OCI-LY3 (cell line): ENCODE measurements around the gene LGMN.

Experiments
- H2AFZ ChIP-seq: fragments of 200-600, 300-600 bp; shearing (Covaris generic); 2 replicates; pipeline ENCODE4 v1.6.0; 2014; ENCODE audit warnings: antibody characterized with exemption, low read depth, low read length
- H3K27ac ChIP-seq: fragments of 200-600, 300-600 bp; sonication (generic); 2 replicates; pipeline ENCODE4 v1.5.1; 2014; ENCODE audit warnings: mild to moderate bottlenecking, low read length, moderate library complexity, mixed read lengths
- H3K27me3 ChIP-seq: fragments of 200-600, 300-600 bp; sonication (generic); 2 replicates; pipeline ENCODE4 v1.6.1; 2014; ENCODE audit warnings: low read depth, low read length, mixed read lengths
- H3K36me3 ChIP-seq: fragments of 200-600, 300-600 bp; sonication (generic); replicated peaks from 2 replicates; pipeline ENCODE3; 2014; ENCODE audit warnings: low read depth, low read length, mixed read lengths
- H3K4me1 ChIP-seq: fragments of 300-600, 200-600 bp; sonication (generic); 2 replicates; pipeline ENCODE4 v1.6.1; 2014; ENCODE audit warnings: low read length, mixed read lengths
- H3K4me2 ChIP-seq: fragments of 200-600, 300-600 bp; sonication (generic); 2 replicates; pipeline ENCODE4 v1.6.1; 2014; ENCODE audit warnings: low read length, mixed read lengths
- H3K4me3 ChIP-seq: fragments of 300-600, 200-600 bp; sonication (generic); 2 replicates; pipeline ENCODE4 v1.5.1; 2014; ENCODE audit warnings: antibody characterized with exemption, mild to moderate bottlenecking, low read length, moderate library complexity
- H3K79me2 ChIP-seq: fragments of 300-600, 200-600 bp; shearing (Covaris generic); 2 replicates; pipeline ENCODE4 v1.6.1; 2014; ENCODE audit warnings: mild to moderate bottlenecking, low read length, mixed read lengths
- H3K9ac ChIP-seq: fragments of 300-600, 200-600 bp; shearing (Covaris generic); 2 replicates; pipeline ENCODE4 v1.6.0; 2014; ENCODE audit warnings: mild to moderate bottlenecking, low read length, moderate library complexity
- H3K9me3 ChIP-seq: fragments of 200-600, 300-600 bp; shearing (Covaris generic); 2 replicates; pipeline ENCODE4 v1.6.1; 2014; ENCODE audit warnings: low read length, mixed read lengths; ENCODE audit not compliant: insufficient read depth
- H4K20me1 ChIP-seq: fragments of 200-600, 300-600 bp; sonication (generic); 2 replicates; pipeline ENCODE4 v1.6.1; 2016; ENCODE audit warnings: low read length, mixed read lengths; ENCODE audit not compliant: insufficient read depth
- CTCF ChIP-seq: fragments of 200-600, 300-600 bp; sonication (generic); IDR thresholded peaks from 2 replicates; pipeline ENCODE4 v1.5.1; 2014; ENCODE audit warnings: antibody characterized with exemption, low read length, low read depth
- EZH2phosphoT487 ChIP-seq: fragments of 200-600 bp; shearing (Covaris generic); IDR thresholded peaks from 2 replicates; pipeline ENCODE4 v1.6.1; 2018; ENCODE audit warnings: antibody characterized with exemption, mixed run types, low read depth

LGMN gene

GRCh38 chr14:92668276-92668973, 80.0 kb downstream of the LGMN start:
- no peaks in the 10 kb centered on the region for H3K9me3 ChIP-seq
- H3K27me3 ChIP-seq: peaks cover 8% of the 10 kb centered on the region
- no peaks in the 10 kb centered on the region for H3K36me3 ChIP-seq
- no peak overlapping the region for H3K27ac ChIP-seq
- TF ChIP-seq CTCF (no peak), EZH2phosphoT487 (no peak)
- H3K79me2 ChIP-seq: no peaks in the 10 kb centered on the region
- no peaks in the 10 kb centered on the region for H4K20me1 ChIP-seq
- H3K9ac ChIP-seq: no peak overlapping the region
- no peak overlapping the region for H2AFZ ChIP-seq
- H3K4me3 ChIP-seq: no peak overlapping the region
- no peaks in the 10 kb centered on the region for H3K4me1 ChIP-seq
- H3K4me2 ChIP-seq: no peak overlapping the region

GRCh38 chr14:92666251-92666650, 82.2 kb downstream of the LGMN start:
- Histone ChIP-seq H3K9me3 (no peaks in the 10 kb centered on the region), H3K27me3 (no peaks in the 10 kb centered on the region), H3K36me3 (no peaks in the 10 kb centered on the region), H2AFZ (no peak overlapping the region), H3K27ac (no peak overlapping the region), H3K4me2 (no peak overlapping the region), H3K79me2 (no peaks in the 10 kb centered on the region), H3K4me1 (no peaks in the 10 kb centered on the region), H3K9ac (no peak overlapping the region), H4K20me1 (no peaks in the 10 kb centered on the region), H3K4me3 (no peak overlapping the region)
- TF ChIP-seq CTCF: no peak
- no peak for TF ChIP-seq EZH2phosphoT487

- H3K27ac ChIP-seq: no peak overlapping the region
- TF ChIP-seq CTCF (no peak), EZH2phosphoT487 (no peak)
- no peak overlapping the region for H3K4me3 ChIP-seq
- no peaks in the 10 kb centered on the region for H3K27me3 ChIP-seq
- H4K20me1 ChIP-seq: no peaks in the 10 kb centered on the region
- peaks cover 1% of the 10 kb centered on the region; the same call in 1 of the 2 replicates for H3K4me1 ChIP-seq
- no peak overlapping the region for H2AFZ ChIP-seq
- no peak overlapping the region for H3K4me2 ChIP-seq
- no peak overlapping the region for H3K9ac ChIP-seq
- no peaks in the 10 kb centered on the region for H3K9me3 ChIP-seq
- peaks cover 1% of the 10 kb centered on the region for H3K36me3 ChIP-seq
- H3K79me2 ChIP-seq: no peaks in the 10 kb centered on the region
These were observed 82.7 kb downstream of the LGMN start for GRCh38 chr14:92665661-92666110.

- Histone ChIP-seq H3K4me3 (no peak overlapping the region), H3K36me3 (peaks cover 8% of the 10 kb centered on the region), H3K4me1 (peaks cover 21% of the 10 kb centered on the region), H2AFZ (no peak overlapping the region), H3K9me3 (no peaks in the 10 kb centered on the region), H3K27ac (no peak overlapping the region), H4K20me1 (no peaks in the 10 kb centered on the region), H3K4me2 (no peak overlapping the region), H3K27me3 (no peaks in the 10 kb centered on the region), H3K9ac (no peak overlapping the region), H3K79me2 (no peaks in the 10 kb centered on the region)
- no peak for TF ChIP-seq CTCF
- no peak for TF ChIP-seq EZH2phosphoT487
These were observed 85.4 kb downstream of the LGMN start for GRCh38 chr14:92663049-92663448.
